Endothelial cell of umbilical vein (primary cell): Measurements from ENCODE around the gene LBHD2. TPM values are rescaled to one million over a fixed set of nuclear protein-coding genes. Genes with fewer than 3 reads are reported as not detected.

ENCODE experiments used
- BruUV-seq: library from RNA; stranded (reverse); fragments of 400-500 nt; replicated peaks from 2 replicates; lab custom pipeline; 2021; lab: Mats Ljungman, UMichigan
- CTCF ChIA-PET: fragments of 300-600, 350-600 bp; sonication (Branson Sonifier 250); formaldehyde crosslinking; loops from one replicate; lab custom pipeline; 2021; ENCODE audit warnings: antibody characterized with exemption, inconsistent platforms; lab: Charles Lee
- POLR2A ChIA-PET: fragments of 300-600, 350-600 bp; sonication (Branson Sonifier 250); formaldehyde crosslinking; loops from one replicate; lab custom pipeline; 2021; ENCODE audit warnings: antibody characterized with exemption, inconsistent platforms; lab: Charles Lee
- DNase-seq: peaks from one replicate; pipeline ENCODE4 v3.0.0-alpha.2; 2011; ENCODE audit warnings: low read depth, low spot score
- FAIRE-seq: peaks from 2 replicates; lab custom pipeline; 2011; peaks lifted over from hg19 to GRCh38; lab: Jason Lieb, UNC
- H2AFZ ChIP-seq: 2 replicates; pipeline ENCODE4 v1.6.0; 2012; ENCODE audit warnings: low read depth, low read length, control low read depth, inconsistent platforms
- H3K27ac ChIP-seq: 2 replicates; pipeline ENCODE4 v1.5.1; 2011; ENCODE audit warnings: low read depth, mild to moderate bottlenecking, control low read depth, low read length, moderate library complexity; ENCODE audit not compliant: insufficient read depth
- H3K27me3 ChIP-seq, 2 experiments: 2 replicates each; pipeline versions ENCODE4 v1.6.0 to v1.6.1; 2011; ENCODE audit warnings: low read length in 2 of 2, mixed read lengths in 1 of 2; ENCODE audit not compliant: control insufficient read depth in 2 of 2, insufficient read depth in 2 of 2
- H3K36me3 ChIP-seq, 2 experiments: 2 replicates in 1 of 2; 3 replicates in 1 of 2; pipeline ENCODE4 v1.5.1; 2011; ENCODE audit warnings: low read length in 2 of 2, mild to moderate bottlenecking in 1 of 2, moderate library complexity in 1 of 2; ENCODE audit not compliant: control insufficient read depth in 2 of 2, insufficient read depth in 2 of 2; ENCODE audit errors: extremely low read depth in 1 of 2
- H3K4me1 ChIP-seq: 3 replicates; pipeline ENCODE4 v1.5.1; 2011; ENCODE audit warnings: mild to moderate bottlenecking, low read length; ENCODE audit not compliant: control insufficient read depth, insufficient read depth; ENCODE audit errors: extremely low read depth
- H3K4me2 ChIP-seq: 2 replicates; pipeline ENCODE4 v1.6.1; 2011; ENCODE audit warnings: low read length, control low read depth, mixed read lengths; ENCODE audit not compliant: insufficient read depth
- H3K4me3 ChIP-seq, 3 experiments: fragments of 200-600 bp in 1 of 3; sonication (generic), shearing (Covaris generic) in 1 of 3; replicated peaks in 1 of 3; 2 replicates each; pipeline ENCODE4 v1.5.1; 2011 to 2016; ENCODE audit warnings: control low read depth in 3 of 3, low read length in 3 of 3, mild to moderate bottlenecking in 2 of 3, inconsistent platforms in 1 of 3, low read depth in 1 of 3, moderate library complexity in 1 of 3; ENCODE audit not compliant: insufficient read depth in 1 of 3
- H3K79me2 ChIP-seq: 2 replicates; pipeline ENCODE4 v1.6.0; 2012; ENCODE audit warnings: low read length, inconsistent platforms; ENCODE audit not compliant: control insufficient read depth, insufficient read depth
- H3K9ac ChIP-seq: replicated peaks from 2 replicates; pipeline ENCODE3; 2011; ENCODE audit warnings: low read length, control low read depth; ENCODE audit not compliant: insufficient read depth; ENCODE audit errors: extremely low read depth
- H3K9me1 ChIP-seq: replicated peaks from 3 replicates; pipeline ENCODE4 v1.6.0; 2011; ENCODE audit warnings: mild to moderate bottlenecking, low read length; ENCODE audit not compliant: control insufficient read depth, insufficient read depth; ENCODE audit errors: extremely low read depth
- H3K9me3 ChIP-seq: replicated peaks from 2 replicates; pipeline ENCODE4 v1.5.1; 2012; ENCODE audit warnings: low read length, inconsistent platforms; ENCODE audit not compliant: control insufficient read depth, insufficient read depth
- H4K20me1 ChIP-seq: replicated peaks from 2 replicates; pipeline ENCODE3; 2011; ENCODE audit warnings: mild to moderate bottlenecking, low read length; ENCODE audit not compliant: control insufficient read depth, insufficient read depth; ENCODE audit errors: extremely low read depth
- EZH2 ChIP-seq: IDR thresholded peaks from 2 replicates; pipeline ENCODE4 v1.6.1; 2012; ENCODE audit warnings: borderline replicate concordance, low read depth, mild to moderate bottlenecking, moderate library complexity, low read length, inconsistent platforms; ENCODE audit not compliant: severe bottlenecking
- FOS ChIP-seq: IDR thresholded peaks from 2 replicates; pipeline ENCODE4 v1.6.1; 2011; ENCODE audit warnings: mild to moderate bottlenecking, low read length, moderate library complexity, borderline replicate concordance; ENCODE audit not compliant: insufficient read depth
- GATA2 ChIP-seq: IDR thresholded peaks from 2 replicates; pipeline ENCODE4 v1.7.0; 2011; ENCODE audit warnings: low read depth, mild to moderate bottlenecking, moderate library complexity, mixed read lengths, low read length; ENCODE audit not compliant: insufficient read length, insufficient read depth
- JUN ChIP-seq: IDR thresholded peaks from 2 replicates; pipeline ENCODE4 v1.6.1; 2011; ENCODE audit warnings: borderline replicate concordance, low read depth; ENCODE audit not compliant: insufficient read length, insufficient read depth
- MYC ChIP-seq: IDR thresholded peaks from one replicate; pipeline ENCODE4 v1.6.1; 2011; ENCODE audit warnings: mild to moderate bottlenecking, low read depth, low read length
- POLR2A ChIP-seq: IDR thresholded peaks from 2 replicates; pipeline ENCODE4 v1.6.1; 2012; ENCODE audit warnings: low read depth, mild to moderate bottlenecking, control low read depth, low read length
- POLR2AphosphoS5 ChIP-seq: IDR thresholded peaks from 2 replicates; pipeline ENCODE4 v1.6.1; 2012; ENCODE audit warnings: low read depth, mild to moderate bottlenecking, control low read depth, low read length, moderate library complexity; ENCODE audit not compliant: insufficient read depth
- dilution Hi-C: fragments of 300-500 bp; cut with MboI; formaldehyde crosslinking; loops from one replicate; pipeline ENCODE4 v1.15.0; 2019; ENCODE audit warnings: low sequenced_read_pairs; ENCODE audit not compliant: extremely low pct_ligation_motif_present
- intact Hi-C: fragments of 100-400 bp; cut with micrococcal nuclease; formaldehyde crosslinking; loops from one replicate; pipeline ENCODE4 v1.10.0; 2022
- polyA plus RNA-seq, 4 experiments: library from polyadenylated mRNA; depleted of rRNA in 3 of 4; stranded (reverse) in 3 of 4; unstranded in 1 of 4; fragments of >200 nt; gene quantifications; 2 replicates each; pipeline versions ENCODE4 v1.2.1 to v1.2.3, GENCODE V29; 2011 to 2012; ENCODE audit warnings: missing spikeins in 1 of 4
- total RNA-seq: library from RNA; stranded (reverse); gene quantifications from 2 replicates; pipeline ENCODE4 v1.2.3, GENCODE V29; 2021
- TF ChIP-seq, protein P1 (sequence below), 2 donors: IDR thresholded peaks; 1 replicate in 1 of 2; 2 replicates in 1 of 2; pipeline ENCODE4 v1.5.1; 2011; ENCODE audit warnings: low read length in 2 of 2, mild to moderate bottlenecking in 2 of 2, moderate library complexity in 2 of 2, control low read depth in 1 of 2, inconsistent platforms in 1 of 2, low read depth in 1 of 2; ENCODE audit not compliant: insufficient read depth in 1 of 2; ENCODE audit errors: extremely low read depth in 1 of 2
- TF ChIP-seq, protein P2 (sequence below): IDR thresholded peaks from 2 replicates; pipeline ENCODE4 v1.6.1; 2011; ENCODE audit not compliant: insufficient read depth, insufficient read length

The LBHD2 gene
- total and polyA plus RNA-seq, 2 donors (not counting 3 experiments of a cell fraction or from before 2014, with no cell fraction given): not detected

DNA sequence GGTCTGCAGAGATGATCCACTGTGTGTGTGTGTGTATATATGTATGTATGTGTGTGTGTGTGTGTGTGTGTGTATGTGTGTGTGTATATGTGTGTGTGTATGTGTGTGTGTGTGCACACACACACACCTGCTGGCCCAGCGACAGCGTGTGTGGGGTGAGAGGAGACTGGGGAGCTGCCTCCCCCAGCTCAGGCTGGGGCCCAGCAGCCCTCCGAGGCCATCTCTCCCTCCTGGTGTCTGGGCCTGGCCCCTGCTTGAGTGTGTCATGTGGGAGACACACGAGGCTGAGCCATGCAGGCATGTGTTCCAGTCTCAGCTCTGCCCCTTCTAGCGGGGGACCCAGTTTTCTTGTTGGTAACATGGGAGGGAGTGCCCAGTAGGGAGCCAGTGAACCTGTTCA, 29.3 kb downstream of the LBHD2 start:
- no peak overlapping the region for H2AFZ ChIP-seq
- H3K27ac ChIP-seq: no peak overlapping the region
- no peaks in the 10 kb centered on the region for H3K9me3 ChIP-seq
- no TSS peak for BruUV-seq
- no peaks in the 10 kb centered on the region for H3K36me3 ChIP-seq
- no peak for DNase-seq
- no peak for TF ChIP-seq FOS
- TF ChIP-seq JUN: no peak
- no peak for TF ChIP-seq POLR2AphosphoS5
- no peak for TF ChIP-seq GATA2
- TF ChIP-seq EZH2: no peak
- TF ChIP-seq, protein P1, sequence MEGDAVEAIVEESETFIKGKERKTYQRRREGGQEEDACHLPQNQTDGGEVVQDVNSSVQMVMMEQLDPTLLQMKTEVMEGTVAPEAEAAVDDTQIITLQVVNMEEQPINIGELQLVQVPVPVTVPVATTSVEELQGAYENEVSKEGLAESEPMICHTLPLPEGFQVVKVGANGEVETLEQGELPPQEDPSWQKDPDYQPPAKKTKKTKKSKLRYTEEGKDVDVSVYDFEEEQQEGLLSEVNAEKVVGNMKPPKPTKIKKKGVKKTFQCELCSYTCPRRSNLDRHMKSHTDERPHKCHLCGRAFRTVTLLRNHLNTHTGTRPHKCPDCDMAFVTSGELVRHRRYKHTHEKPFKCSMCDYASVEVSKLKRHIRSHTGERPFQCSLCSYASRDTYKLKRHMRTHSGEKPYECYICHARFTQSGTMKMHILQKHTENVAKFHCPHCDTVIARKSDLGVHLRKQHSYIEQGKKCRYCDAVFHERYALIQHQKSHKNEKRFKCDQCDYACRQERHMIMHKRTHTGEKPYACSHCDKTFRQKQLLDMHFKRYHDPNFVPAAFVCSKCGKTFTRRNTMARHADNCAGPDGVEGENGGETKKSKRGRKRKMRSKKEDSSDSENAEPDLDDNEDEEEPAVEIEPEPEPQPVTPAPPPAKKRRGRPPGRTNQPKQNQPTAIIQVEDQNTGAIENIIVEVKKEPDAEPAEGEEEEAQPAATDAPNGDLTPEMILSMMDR (IDR thresholded peaks at IDR 0.05; ENCODE audit: extremely low read depth in 1 of 2, insufficient read depth in 1 of 2, low read depth in 1 of 2, low read length in 2 of 2): no peak
- no peak for TF ChIP-seq MYC
- no peak for TF ChIP-seq POLR2A
- TF ChIP-seq, protein P2, sequence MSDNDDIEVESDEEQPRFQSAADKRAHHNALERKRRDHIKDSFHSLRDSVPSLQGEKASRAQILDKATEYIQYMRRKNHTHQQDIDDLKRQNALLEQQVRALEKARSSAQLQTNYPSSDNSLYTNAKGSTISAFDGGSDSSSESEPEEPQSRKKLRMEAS: no peak
- H3K27me3 ChIP-seq: no peaks in the 10 kb centered on the region
- H3K4me3 ChIP-seq: no peak overlapping the region
- intact Hi-C loops (no loop called here), dilution Hi-C loops (no loop called here)
- H3K4me2 ChIP-seq: no peak overlapping the region
- H3K4me1 ChIP-seq: peaks cover 9% of the 10 kb centered on the region
- no peak overlapping the region for H3K9ac ChIP-seq
- FAIRE-seq: no peak
- H3K79me2 ChIP-seq: no peaks in the 10 kb centered on the region
- no peaks in the 10 kb centered on the region for H3K9me1 ChIP-seq
- H4K20me1 ChIP-seq: no peaks in the 10 kb centered on the region
- ChIA-PET POLR2A (no interaction called here), CTCF (interaction anchor here (1.0 to 1.9 kb wide), 2 partner anchors 9 to 13 kb away, joined by 4 read pairs; no protein-coding TSS in a partner anchor)
